ENCODE results near the gene EMC8. TPM values are rescaled to one million over a fixed set of nuclear protein-coding genes. Genes with fewer than 3 reads are reported as not detected.
A peak's percentile ranks its signal among the peaks of the same experiment; 100 is the strongest.

The EMC8 gene
- total and polyA plus RNA-seq, 4 donors, result 12.0 to 12.4 (median 12.2) TPM

DNA sequence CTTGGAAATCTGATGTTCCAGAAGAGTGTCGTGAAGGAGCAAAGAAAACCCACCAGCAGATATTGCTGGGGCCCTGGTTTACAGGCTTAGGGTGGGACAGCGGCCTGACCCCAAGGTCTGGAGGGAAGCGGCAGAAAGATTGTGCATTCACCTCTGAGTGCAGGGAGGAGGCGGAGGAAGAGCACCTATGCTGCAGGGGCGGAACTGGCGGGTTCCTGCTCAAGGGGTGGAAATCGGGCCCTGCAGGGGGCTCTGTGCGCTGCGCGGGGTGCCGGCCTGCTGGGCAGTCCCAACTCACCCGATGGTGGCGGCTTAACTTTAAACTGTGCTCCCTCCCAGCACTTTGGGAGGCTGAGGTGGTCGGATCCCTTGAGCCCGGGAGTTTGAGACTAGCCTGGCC is 47.7 kb upstream of the EMC8 start:
- H3K27ac ChIP-seq (ENCODE audit: low read depth in 1 of 2, low read length in 2 of 2), result peak overlapping the region; percentile 88 to 97

DNA sequence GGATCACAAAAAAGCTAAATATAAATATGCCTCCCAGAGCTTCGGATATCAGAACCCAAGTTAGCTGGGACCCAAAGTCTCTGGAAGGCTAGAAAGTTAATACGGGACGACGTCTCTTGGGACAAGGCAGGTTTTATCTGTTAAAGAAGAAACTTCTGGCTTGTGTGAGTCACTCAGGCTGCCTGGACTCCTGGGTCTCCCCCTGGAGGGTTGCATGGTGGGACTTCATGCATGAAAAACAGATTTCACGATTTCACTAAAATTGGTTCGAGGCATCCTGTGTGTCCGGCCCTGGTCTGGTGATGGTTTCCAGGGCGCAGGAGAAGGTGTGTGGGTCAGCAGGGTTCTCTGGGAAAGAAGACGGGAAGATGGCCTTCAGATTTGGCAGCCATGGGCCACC is 47.1 kb upstream of the EMC8 start:
- H3K27me3 ChIP-seq (ENCODE audit: control insufficient read depth in 4 of 4, insufficient read depth in 4 of 4, low read length in 3 of 4), result no peaks in the 10 kb centered on the region
- H3K4me3 ChIP-seq (ENCODE audit: low read depth in 1 of 3, low read length in 3 of 3), result peak overlapping the region in 2 of 3 donors; percentile 28 to 80
- no peak overlapping the region for H3K9ac ChIP-seq (ENCODE audit: low read depth in 1 of 2, low read length in 2 of 2)
- WGBS, result 91% methylated on average over 9 of the region's 9 CpGs
- H3K9me3 ChIP-seq (ENCODE audit: control insufficient read depth in 4 of 4, low read length in 3 of 4), result peaks cover 0 to 3% (median 0%) of the 10 kb centered on the region in 4 donors
- peaks cover 4 to 32% (median 17%) of the 10 kb centered on the region in 4 donors for H3K4me1 ChIP-seq (ENCODE audit: control insufficient read depth in 4 of 4, insufficient read depth in 4 of 4, low read length in 3 of 4)
- no peak overlapping the region for H3K27ac ChIP-seq (ENCODE audit: low read depth in 1 of 2, low read length in 2 of 2)
- TF ChIP-seq RXRA (IDR thresholded peaks at IDR 0.05) (no peak), JUND (IDR thresholded peaks at IDR 0.05) (no peak), GABPA (IDR thresholded peaks at IDR 0.05 in 1 of 2, conservative IDR thresholded peaks at IDR 0.05 in 1 of 2) (no peak), HNF4A (conservative IDR thresholded peaks at IDR 0.05) (no peak), SP1 (IDR thresholded peaks at IDR 0.05) (no peak)
- TF ChIP-seq, protein P1, sequence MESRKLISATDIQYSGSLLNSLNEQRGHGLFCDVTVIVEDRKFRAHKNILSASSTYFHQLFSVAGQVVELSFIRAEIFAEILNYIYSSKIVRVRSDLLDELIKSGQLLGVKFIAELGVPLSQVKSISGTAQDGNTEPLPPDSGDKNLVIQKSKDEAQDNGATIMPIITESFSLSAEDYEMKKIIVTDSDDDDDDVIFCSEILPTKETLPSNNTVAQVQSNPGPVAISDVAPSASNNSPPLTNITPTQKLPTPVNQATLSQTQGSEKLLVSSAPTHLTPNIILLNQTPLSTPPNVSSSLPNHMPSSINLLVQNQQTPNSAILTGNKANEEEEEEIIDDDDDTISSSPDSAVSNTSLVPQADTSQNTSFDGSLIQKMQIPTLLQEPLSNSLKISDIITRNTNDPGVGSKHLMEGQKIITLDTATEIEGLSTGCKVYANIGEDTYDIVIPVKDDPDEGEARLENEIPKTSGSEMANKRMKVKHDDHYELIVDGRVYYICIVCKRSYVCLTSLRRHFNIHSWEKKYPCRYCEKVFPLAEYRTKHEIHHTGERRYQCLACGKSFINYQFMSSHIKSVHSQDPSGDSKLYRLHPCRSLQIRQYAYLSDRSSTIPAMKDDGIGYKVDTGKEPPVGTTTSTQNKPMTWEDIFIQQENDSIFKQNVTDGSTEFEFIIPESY (IDR thresholded peaks at IDR 0.05), result no peak
- TF ChIP-seq, protein P2, sequence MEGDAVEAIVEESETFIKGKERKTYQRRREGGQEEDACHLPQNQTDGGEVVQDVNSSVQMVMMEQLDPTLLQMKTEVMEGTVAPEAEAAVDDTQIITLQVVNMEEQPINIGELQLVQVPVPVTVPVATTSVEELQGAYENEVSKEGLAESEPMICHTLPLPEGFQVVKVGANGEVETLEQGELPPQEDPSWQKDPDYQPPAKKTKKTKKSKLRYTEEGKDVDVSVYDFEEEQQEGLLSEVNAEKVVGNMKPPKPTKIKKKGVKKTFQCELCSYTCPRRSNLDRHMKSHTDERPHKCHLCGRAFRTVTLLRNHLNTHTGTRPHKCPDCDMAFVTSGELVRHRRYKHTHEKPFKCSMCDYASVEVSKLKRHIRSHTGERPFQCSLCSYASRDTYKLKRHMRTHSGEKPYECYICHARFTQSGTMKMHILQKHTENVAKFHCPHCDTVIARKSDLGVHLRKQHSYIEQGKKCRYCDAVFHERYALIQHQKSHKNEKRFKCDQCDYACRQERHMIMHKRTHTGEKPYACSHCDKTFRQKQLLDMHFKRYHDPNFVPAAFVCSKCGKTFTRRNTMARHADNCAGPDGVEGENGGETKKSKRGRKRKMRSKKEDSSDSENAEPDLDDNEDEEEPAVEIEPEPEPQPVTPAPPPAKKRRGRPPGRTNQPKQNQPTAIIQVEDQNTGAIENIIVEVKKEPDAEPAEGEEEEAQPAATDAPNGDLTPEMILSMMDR (IDR thresholded peaks at IDR 0.05; ENCODE audit: low read depth, low read length, missing input control), result no peak
- TF ChIP-seq, protein P3, sequence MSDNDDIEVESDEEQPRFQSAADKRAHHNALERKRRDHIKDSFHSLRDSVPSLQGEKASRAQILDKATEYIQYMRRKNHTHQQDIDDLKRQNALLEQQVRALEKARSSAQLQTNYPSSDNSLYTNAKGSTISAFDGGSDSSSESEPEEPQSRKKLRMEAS (IDR thresholded peaks at IDR 0.05), result no peak
- TF ChIP-seq, protein P4, sequence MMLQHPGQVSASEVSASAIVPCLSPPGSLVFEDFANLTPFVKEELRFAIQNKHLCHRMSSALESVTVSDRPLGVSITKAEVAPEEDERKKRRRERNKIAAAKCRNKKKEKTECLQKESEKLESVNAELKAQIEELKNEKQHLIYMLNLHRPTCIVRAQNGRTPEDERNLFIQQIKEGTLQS (IDR thresholded peaks at IDR 0.05), result no peak
- H3K36me3 ChIP-seq (ENCODE audit: control insufficient read depth in 4 of 4, insufficient read depth in 3 of 4, low read depth in 1 of 4, low read length in 3 of 4), result peaks cover 0 to 4% (median 0%) of the 10 kb centered on the region in 4 donors
- DNase-seq (ENCODE audit: low spot score), result no peak

More for the DNA sequence above, 47.7 kb upstream of the EMC8 start:
- DNase-seq (ENCODE audit: low spot score), result no peak
- Histone ChIP-seq H3K4me1 (ENCODE audit: control insufficient read depth in 4 of 4, insufficient read depth in 4 of 4, low read length in 3 of 4) (peaks cover 4 to 37% (median 21%) of the 10 kb centered on the region in 4 donors), H3K4me3 (ENCODE audit: low read depth in 1 of 3, low read length in 3 of 3) (peak overlapping the region; percentile 28 to 80 (median 44)), H3K27me3 (ENCODE audit: control insufficient read depth in 4 of 4, insufficient read depth in 4 of 4, low read length in 3 of 4) (no peaks in the 10 kb centered on the region), H3K9ac (ENCODE audit: low read depth in 1 of 2, low read length in 2 of 2) (no peak overlapping the region), H3K9me3 (ENCODE audit: control insufficient read depth in 4 of 4, low read length in 3 of 4) (peaks cover 0 to 3% (median 0%) of the 10 kb centered on the region in 4 donors), H3K36me3 (ENCODE audit: control insufficient read depth in 4 of 4, insufficient read depth in 3 of 4, low read depth in 1 of 4, low read length in 3 of 4) (peaks cover 0 to 4% (median 0%) of the 10 kb centered on the region in 4 donors)
- WGBS, result 43% methylated on average over 15 of the region's 15 CpGs
- TF ChIP-seq JUND (IDR thresholded peaks at IDR 0.05), result no peak
- TF ChIP-seq, protein P2 (IDR thresholded peaks at IDR 0.05; ENCODE audit: low read depth, low read length, missing input control), result peak; percentile 5

DNA sequence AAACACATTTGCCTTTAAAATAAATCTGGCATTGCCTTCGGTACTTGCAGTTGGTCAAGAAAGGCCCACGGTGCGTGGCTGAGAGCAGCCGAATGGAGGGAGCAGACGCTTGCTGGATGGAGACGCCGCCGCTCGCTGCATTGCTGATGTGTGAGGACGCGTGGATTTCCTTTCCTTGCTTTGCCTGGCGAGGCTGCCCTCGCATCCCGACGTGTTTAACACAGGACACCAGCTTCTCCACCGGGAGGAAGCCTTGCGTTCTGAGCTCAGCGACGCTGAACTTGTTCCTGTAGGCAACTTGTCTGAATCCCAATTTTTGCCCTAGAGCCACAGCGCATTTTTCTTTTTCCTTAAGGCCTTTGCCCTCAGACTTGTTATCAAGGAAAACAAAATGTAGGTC is 45.9 kb upstream of the EMC8 start:
- H3K4me3 ChIP-seq (ENCODE audit: low read depth in 1 of 3, low read length in 3 of 3), result no peak overlapping the region
- peaks cover 0 to 3% (median 0%) of the 10 kb centered on the region in 4 donors for H3K9me3 ChIP-seq (ENCODE audit: control insufficient read depth in 4 of 4, low read length in 3 of 4)
- H3K27ac ChIP-seq (ENCODE audit: low read depth in 1 of 2, low read length in 2 of 2), result no peak overlapping the region
- H3K4me1 ChIP-seq (ENCODE audit: control insufficient read depth in 4 of 4, insufficient read depth in 4 of 4, low read length in 3 of 4), result peaks cover 4 to 22% (median 17%) of the 10 kb centered on the region in 4 donors
- 86% methylated on average over 20 of the region's 20 CpGs for WGBS
- DNase-seq (ENCODE audit: low spot score), result no peak
- H3K9ac ChIP-seq (ENCODE audit: low read depth in 1 of 2, low read length in 2 of 2), result no peak overlapping the region
- no peaks in the 10 kb centered on the region for H3K27me3 ChIP-seq (ENCODE audit: control insufficient read depth in 4 of 4, insufficient read depth in 4 of 4, low read length in 3 of 4)
- peaks cover 0 to 4% (median 0%) of the 10 kb centered on the region in 4 donors for H3K36me3 ChIP-seq (ENCODE audit: control insufficient read depth in 4 of 4, insufficient read depth in 3 of 4, low read depth in 1 of 4, low read length in 3 of 4)
- TF ChIP-seq FOXA1 (IDR thresholded peaks at IDR 0.05) (no peak), HNF4G (IDR thresholded peaks at IDR 0.05) (no peak), EGR1 (IDR thresholded peaks at IDR 0.05; ENCODE audit: low read depth in 2 of 2) (no peak), TAF1 (conservative IDR thresholded peaks at IDR 0.05) (no peak), GABPA (IDR thresholded peaks at IDR 0.05 in 1 of 2, conservative IDR thresholded peaks at IDR 0.05 in 1 of 2) (no peak), RXRA (IDR thresholded peaks at IDR 0.05) (no peak), NR2F2 (IDR thresholded peaks at IDR 0.05) (no peak), RAD21 (IDR thresholded peaks at IDR 0.05) (no peak), FOXA2 (IDR thresholded peaks at IDR 0.05) (no peak), HNF4A (conservative IDR thresholded peaks at IDR 0.05) (no peak)
- TF ChIP-seq, protein P5, sequence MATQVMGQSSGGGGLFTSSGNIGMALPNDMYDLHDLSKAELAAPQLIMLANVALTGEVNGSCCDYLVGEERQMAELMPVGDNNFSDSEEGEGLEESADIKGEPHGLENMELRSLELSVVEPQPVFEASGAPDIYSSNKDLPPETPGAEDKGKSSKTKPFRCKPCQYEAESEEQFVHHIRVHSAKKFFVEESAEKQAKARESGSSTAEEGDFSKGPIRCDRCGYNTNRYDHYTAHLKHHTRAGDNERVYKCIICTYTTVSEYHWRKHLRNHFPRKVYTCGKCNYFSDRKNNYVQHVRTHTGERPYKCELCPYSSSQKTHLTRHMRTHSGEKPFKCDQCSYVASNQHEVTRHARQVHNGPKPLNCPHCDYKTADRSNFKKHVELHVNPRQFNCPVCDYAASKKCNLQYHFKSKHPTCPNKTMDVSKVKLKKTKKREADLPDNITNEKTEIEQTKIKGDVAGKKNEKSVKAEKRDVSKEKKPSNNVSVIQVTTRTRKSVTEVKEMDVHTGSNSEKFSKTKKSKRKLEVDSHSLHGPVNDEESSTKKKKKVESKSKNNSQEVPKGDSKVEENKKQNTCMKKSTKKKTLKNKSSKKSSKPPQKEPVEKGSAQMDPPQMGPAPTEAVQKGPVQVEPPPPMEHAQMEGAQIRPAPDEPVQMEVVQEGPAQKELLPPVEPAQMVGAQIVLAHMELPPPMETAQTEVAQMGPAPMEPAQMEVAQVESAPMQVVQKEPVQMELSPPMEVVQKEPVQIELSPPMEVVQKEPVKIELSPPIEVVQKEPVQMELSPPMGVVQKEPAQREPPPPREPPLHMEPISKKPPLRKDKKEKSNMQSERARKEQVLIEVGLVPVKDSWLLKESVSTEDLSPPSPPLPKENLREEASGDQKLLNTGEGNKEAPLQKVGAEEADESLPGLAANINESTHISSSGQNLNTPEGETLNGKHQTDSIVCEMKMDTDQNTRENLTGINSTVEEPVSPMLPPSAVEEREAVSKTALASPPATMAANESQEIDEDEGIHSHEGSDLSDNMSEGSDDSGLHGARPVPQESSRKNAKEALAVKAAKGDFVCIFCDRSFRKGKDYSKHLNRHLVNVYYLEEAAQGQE (IDR thresholded peaks at IDR 0.05), result no peak
- TF ChIP-seq, protein P4 (IDR thresholded peaks at IDR 0.05), result no peak

Measured in liver (tissue), 9 donors.